Measurements from ENCODE around the gene FGF21. TPM values are rescaled to one million over a fixed set of nuclear protein-coding genes. Genes with fewer than 3 reads are reported as not detected.

Gene FGF21
- total RNA-seq, 4 donors from 2014 or later = not detected

GRCh38 chr19:48793271-48793670, 37.9 kb downstream of the FGF21 start:
- no peak for DNase-seq (ENCODE audit: low spot score in 2 of 2)
- Histone ChIP-seq H3K36me3 (no peaks in the 10 kb centered on the region), H3K4me1 (peaks cover 9% of the 10 kb centered on the region), H3K27ac (no peak overlapping the region), H3K4me3 (no peak overlapping the region), H3K27me3 (no peaks in the 10 kb centered on the region), H3K9me3 (no peaks in the 10 kb centered on the region)
- TF ChIP-seq POLR2A (IDR thresholded peaks at IDR 0.05) (no peak), POLR2AphosphoS5 (IDR thresholded peaks at IDR 0.05) (no peak), EP300 (IDR thresholded peaks at IDR 0.05) (no peak), CTCF (IDR thresholded peaks at IDR 0.05) (no peak)
- WGBS = 85% methylated on average over 8 of the region's 8 CpGs

- Histone ChIP-seq H3K36me3 (peaks cover under 1% of the 10 kb centered on the region), H3K27me3 (no peaks in the 10 kb centered on the region), H3K4me1 (peaks cover 13% of the 10 kb centered on the region), H3K9me3 (no peaks in the 10 kb centered on the region), H3K4me3 (no peak overlapping the region), H3K27ac (no peak overlapping the region)
- TF ChIP-seq POLR2AphosphoS5 (IDR thresholded peaks at IDR 0.05) (no peak), EP300 (IDR thresholded peaks at IDR 0.05) (no peak), CTCF (IDR thresholded peaks at IDR 0.05) (no peak), POLR2A (IDR thresholded peaks at IDR 0.05) (no peak)
- WGBS = 82% methylated on average over 6 of the region's 6 CpGs
- no peak for DNase-seq (ENCODE audit: low spot score in 2 of 2)
Measured at GRCh38 chr19:48794291-48794690, 39.0 kb downstream of the FGF21 start.

GRCh38 chr19:48795055-48795684, 39.8 kb downstream of the FGF21 start:
- WGBS = 1% methylated on average over 37 of the region's 38 CpGs
- no peaks in the 10 kb centered on the region for H3K27me3 ChIP-seq
- peak overlapping the region; percentile 77 for H3K27ac ChIP-seq
- peaks cover 6% of the 10 kb centered on the region for H3K36me3 ChIP-seq
- peak; percentile 84 to 89 for TF ChIP-seq CTCF (IDR thresholded peaks at IDR 0.05)
- TF ChIP-seq POLR2A (IDR thresholded peaks at IDR 0.05) = no peak
- peak in 1 of 3 donors; percentile 54 for TF ChIP-seq POLR2AphosphoS5 (IDR thresholded peaks at IDR 0.05)
- H3K4me3 ChIP-seq = peak overlapping the region; percentile 44
- DNase-seq (ENCODE audit: low spot score in 2 of 2) = peak; percentile 94 to 95
- H3K9me3 ChIP-seq = no peaks in the 10 kb centered on the region
- H3K4me1 ChIP-seq = peaks cover 15% of the 10 kb centered on the region

- 70% methylated on average over 2 of the region's 2 CpGs for WGBS
- Histone ChIP-seq H3K4me1 (peaks cover 15% of the 10 kb centered on the region), H3K27me3 (no peaks in the 10 kb centered on the region), H3K4me3 (no peak overlapping the region), H3K36me3 (peaks cover 6% of the 10 kb centered on the region), H3K27ac (peak overlapping the region; percentile 77), H3K9me3 (no peaks in the 10 kb centered on the region)
- no peak for TF ChIP-seq EP300 (IDR thresholded peaks at IDR 0.05)
- TF ChIP-seq CTCF (IDR thresholded peaks at IDR 0.05) = no peak
- no peak for TF ChIP-seq POLR2AphosphoS5 (IDR thresholded peaks at IDR 0.05)
- TF ChIP-seq POLR2A (IDR thresholded peaks at IDR 0.05) = no peak
- no peak for DNase-seq (ENCODE audit: low spot score in 2 of 2)
Measured at GRCh38 chr19:48795685-48796070, 40.4 kb downstream of the FGF21 start.

- Histone ChIP-seq H3K27me3 (no peaks in the 10 kb centered on the region), H3K36me3 (peaks cover 9% of the 10 kb centered on the region), H3K27ac (peak overlapping the region; percentile 77), H3K4me1 (peaks cover 15% of the 10 kb centered on the region), H3K9me3 (no peaks in the 10 kb centered on the region), H3K4me3 (no peak overlapping the region)
- TF ChIP-seq EP300 (IDR thresholded peaks at IDR 0.05) = no peak
- TF ChIP-seq CTCF (IDR thresholded peaks at IDR 0.05) = no peak
- TF ChIP-seq POLR2AphosphoS5 (IDR thresholded peaks at IDR 0.05) = no peak
- no peak for TF ChIP-seq POLR2A (IDR thresholded peaks at IDR 0.05)
- 85% methylated on average over 17 of the region's 20 CpGs for WGBS
- no peak for DNase-seq (ENCODE audit: low spot score in 2 of 2)
Measured at GRCh38 chr19:48796298-48797083, 41.2 kb downstream of the FGF21 start.
